ENCODE data around the gene DRAP1. TPM values are rescaled to one million over a fixed set of nuclear protein-coding genes. Genes with fewer than 3 reads are reported as not detected.
A peak's percentile ranks its signal among the peaks of the same experiment; 100 is the strongest.

DRAP1 gene
- total and polyA plus RNA-seq, 9 of the 15 experiments (the other 6 are each of a cell fraction or from before 2014, with no cell fraction given), result 9.6 to 200 (median 92.9) TPM

- TF ChIP-seq ARID4B (CRISPR knock-in tag; IDR thresholded peaks at IDR 0.05), result peak; percentile 85
- peak; percentile 71; the same call in 1 of the 2 replicates for TF ChIP-seq PHF8 (IDR thresholded peaks at IDR 0.05; ENCODE audit: borderline replicate concordance, low read length)
- no peak; the same call in 1 of the 2 replicates for TF ChIP-seq DLX4 (CRISPR knock-in tag; IDR thresholded peaks at IDR 0.05)
- peak; percentile 61; the same call in 1 of the 2 replicates for TF ChIP-seq SAFB (IDR thresholded peaks at IDR 0.05; ENCODE audit: borderline replicate concordance, low read depth, low read length)
- TF ChIP-seq, protein P1, sequence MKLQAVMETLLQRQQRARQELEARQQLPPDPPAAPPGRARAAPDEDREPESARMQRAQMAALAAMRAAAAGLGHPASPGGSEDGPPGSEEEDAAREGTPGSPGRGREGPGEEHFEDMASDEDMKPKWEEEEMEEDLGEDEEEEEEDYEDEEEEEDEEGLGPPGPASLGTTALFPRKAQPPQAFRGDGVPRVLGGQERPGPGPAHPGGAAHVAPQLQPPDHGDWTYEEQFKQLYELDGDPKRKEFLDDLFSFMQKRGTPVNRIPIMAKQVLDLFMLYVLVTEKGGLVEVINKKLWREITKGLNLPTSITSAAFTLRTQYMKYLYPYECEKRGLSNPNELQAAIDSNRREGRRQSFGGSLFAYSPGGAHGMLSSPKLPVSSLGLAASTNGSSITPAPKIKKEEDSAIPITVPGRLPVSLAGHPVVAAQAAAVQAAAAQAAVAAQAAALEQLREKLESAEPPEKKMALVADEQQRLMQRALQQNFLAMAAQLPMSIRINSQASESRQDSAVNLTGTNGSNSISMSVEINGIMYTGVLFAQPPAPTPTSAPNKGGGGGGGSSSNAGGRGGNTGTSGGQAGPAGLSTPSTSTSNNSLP (IDR thresholded peaks at IDR 0.05; ENCODE audit: borderline replicate concordance, low read depth, low read length), result no peak
- TF ChIP-seq HMGXB4 (CRISPR knock-in tag; IDR thresholded peaks at IDR 0.05), result 0 out of 2 replicates have a peak, but pooled peaks have one; percentile 52
- TF ChIP-seq SMAD2 (IDR thresholded peaks at IDR 0.05; ENCODE audit: low read depth, low read length), result no peak
- TF ChIP-seq ARID2 (IDR thresholded peaks at IDR 0.05), result 0 out of 2 replicates have a peak, but pooled peaks have one; percentile 46
- TF ChIP-seq ERF (CRISPR knock-in tag; IDR thresholded peaks at IDR 0.05), result no peak
- 0 out of 2 replicates have a peak, but pooled peaks have one; percentile 23 for TF ChIP-seq ZBTB12 (CRISPR knock-in tag; IDR thresholded peaks at IDR 0.05)
- no peak for TF ChIP-seq FOXP4 (CRISPR knock-in tag; IDR thresholded peaks at IDR 0.05; ENCODE audit: borderline replicate concordance)
- TF ChIP-seq HDAC2 (IDR thresholded peaks at IDR 0.05), result peak; percentile 52; the same call in 1 of the 2 replicates
- no peak for TF ChIP-seq SREBF2 (CRISPR knock-in tag; IDR thresholded peaks at IDR 0.05)
- no peak for TF ChIP-seq FOXJ3 (CRISPR knock-in tag; IDR thresholded peaks at IDR 0.05)
These were observed 45.7 kb upstream of the DRAP1 start (continued) for GRCh38 chr11:65873318-65874156.
